Ovary (tissue), 9 donors: ENCODE results near the gene AFAP1L1. TPM values are rescaled to one million over a fixed set of nuclear protein-coding genes. Genes with fewer than 3 reads are reported as not detected.

ENCODE experiments used
- DNase-seq, 5 donors: peaks; one replicate each; pipeline ENCODE4 v3.0.0-alpha.2; 2019 to 2020
- H3K27ac ChIP-seq, 2 donors: fragments of 200-600 bp; one replicate each; pipeline versions ENCODE4 v1.5.1 to v1.8.0; 2019 to 2022
- H3K27me3 ChIP-seq: fragments of 200-600 bp; one replicate; pipeline ENCODE4 v1.8.0; 2022
- H3K36me3 ChIP-seq: fragments of 200-600 bp; sonication (generic); one replicate; pipeline ENCODE4 v1.5.1; 2019
- H3K4me1 ChIP-seq: one replicate; pipeline ENCODE4 v1.8.1; 2013; ENCODE audit warnings: mild to moderate bottlenecking, moderate library complexity; ENCODE audit not compliant: insufficient read depth
- H3K4me3 ChIP-seq: fragments of 200-600 bp; sonication (generic); one replicate; pipeline ENCODE4 v1.5.1; 2017
- H3K9me3 ChIP-seq, 2 donors: fragments of 200-600 bp in 1 of 2; sonication (generic) in 1 of 2; one replicate each; pipeline versions ENCODE4 v1.5.1 to v1.8.1; 2013 to 2019; ENCODE audit warnings: mild to moderate bottlenecking in 1 of 2, moderate library complexity in 1 of 2
- CTCF ChIP-seq, 3 donors: fragments of 450-650 bp in 2 of 3; fragments of 200-600 bp in 1 of 3; IDR thresholded peaks; one replicate each; pipeline versions ENCODE4 v1.5.1 to v1.8.0; 2016 to 2022; ENCODE audit warnings: antibody characterized with exemption in 3 of 3, mild to moderate bottlenecking in 1 of 3
- EP300 ChIP-seq: sonication (generic); formaldehyde crosslinking; IDR thresholded peaks from one replicate; pipeline ENCODE4 v1.6.1; 2017; ENCODE audit warnings: antibody characterized with exemption
- POLR2A ChIP-seq: fragments of 450-650 bp; IDR thresholded peaks from one replicate; pipeline ENCODE4 v1.6.1; 2017; ENCODE audit warnings: antibody characterized with exemption, mild to moderate bottlenecking, moderate library complexity
- WGBS, 3 donors: extraction: QIAGEN DNeasy Blood & Tissue Kit in 1 of 3; methylation state at CpG; one replicate each; pipeline versions ENCODE4 v1.1.5 to v1.1.7; 2013 to 2017; 5-methylcytosine and 5-hydroxymethylcytosine counted together
- intact Hi-C, 4 donors: fragments of 100-400 bp; cut with DNase I; formaldehyde crosslinking; loops; one replicate each; pipeline versions ENCODE4 v1.11.0 to v1.15.1; 2022 to 2023
- polyA plus RNA-seq, 2 donors: library from polyadenylated mRNA; stranded (reverse); fragments of 200-250 nt in 1 of 2; fragments of 350-450 nt in 1 of 2; fragmentation: Illumina TruSeq in 1 of 2; extraction: RNeasy Lipid Tissue Mini Kit (QIAGEN cat#74804) in 1 of 2; gene quantifications; one replicate each; pipeline ENCODE4 v1.2.3, GENCODE V29; 2013 to 2014
- total RNA-seq, 7 donors: library from RNA; depleted of rRNA in 2 of 7; stranded (reverse); fragments of >200 nt in 2 of 7; fragmentation: NEBNext Ultra II Directional in 3 of 7; extraction: Animal tissue kit (Norgen Biotek cat#: 25700) in 3 of 7; gene quantifications; one replicate each; pipeline versions ENCODE4 v1.1.0 to v1.2.4, GENCODE V29; 2016 to 2023
- donor health status: DM: no; HTN: no; CAD: no; lungs with moderate emphysema.
- donor health status: DM: no; HTN: no; CAD: no.
- donor health status: Bipolar disorder and iron deficiency.
- donor health status: DM: yes; HTN: yes; CAD: no.
- donor health status: DM: no; HTN: no; CAD: no.
- donor health status: DM: yes; HTN: yes; CAD: no.

The AFAP1L1 gene
- total and polyA plus RNA-seq, 9 donors: 3.2 to 17.8 (median 8.3) TPM

- 68 to 72% (median 72%) methylated on average over 5 of the region's 5 CpGs for WGBS, 3 donors
- Histone ChIP-seq H3K27ac (no peak overlapping the region), H3K27me3 (no peaks in the 10 kb centered on the region), H3K36me3 (no peaks in the 10 kb centered on the region), H3K4me1 (no peaks in the 10 kb centered on the region), H3K9me3 (no peaks in the 10 kb centered on the region), H3K4me3 (no peak overlapping the region)
- TF ChIP-seq CTCF (IDR thresholded peaks at IDR 0.05) (no peak), EP300 (no peak), POLR2A (no peak)
- no peak for DNase-seq
- intact Hi-C loops: no loop called here
These were observed 25.8 kb downstream of the AFAP1L1 start for GRCh38 chr5:149297340-149298025.

- Histone ChIP-seq H3K4me1 (no peaks in the 10 kb centered on the region), H3K9me3 (no peaks in the 10 kb centered on the region), H3K27me3 (no peaks in the 10 kb centered on the region), H3K36me3 (no peaks in the 10 kb centered on the region), H3K4me3 (no peak overlapping the region), H3K27ac (no peak overlapping the region)
- no peak for DNase-seq
- TF ChIP-seq POLR2A: no peak
- no peak for TF ChIP-seq EP300
- TF ChIP-seq CTCF (IDR thresholded peaks at IDR 0.05): no peak
- intact Hi-C loops: no loop called here
- WGBS, 3 donors: 59 to 86% (median 70%) methylated on average over 1 of the region's 1 CpG
These were observed 26.5 kb downstream of the AFAP1L1 start for GRCh38 chr5:149298163-149298562.

GRCh38 chr5:149298842-149299404, 27.3 kb downstream of the AFAP1L1 start:
- Histone ChIP-seq H3K27ac (no peak overlapping the region), H3K4me1 (no peaks in the 10 kb centered on the region), H3K36me3 (no peaks in the 10 kb centered on the region), H3K9me3 (no peaks in the 10 kb centered on the region), H3K4me3 (no peak overlapping the region), H3K27me3 (no peaks in the 10 kb centered on the region)
- 60 to 71% (median 67%) methylated on average over 9 to 11 of the region's 11 CpGs for WGBS, 3 donors
- TF ChIP-seq CTCF (IDR thresholded peaks at IDR 0.05) (no peak), EP300 (no peak), POLR2A (no peak)
- DNase-seq: no peak
- intact Hi-C loops: no loop called here

GRCh38 chr5:149299451-149300054, 27.9 kb downstream of the AFAP1L1 start:
- Histone ChIP-seq H3K9me3 (no peaks in the 10 kb centered on the region), H3K36me3 (no peaks in the 10 kb centered on the region), H3K27me3 (no peaks in the 10 kb centered on the region), H3K4me1 (no peaks in the 10 kb centered on the region), H3K27ac (no peak overlapping the region), H3K4me3 (no peak overlapping the region)
- no peak for DNase-seq
- 80 to 82% (median 80%) methylated on average over 14 of the region's 14 CpGs for WGBS, 3 donors
- TF ChIP-seq POLR2A: no peak
- no peak for TF ChIP-seq EP300
- no peak for TF ChIP-seq CTCF (IDR thresholded peaks at IDR 0.05)
- intact Hi-C loops: no loop called here
